H54 (cell line): ENCODE results near the gene MUTYH.
"Not testable (repeated sequence)": the region's sequence is repeated elsewhere in the genome, so short reads cannot be mapped to it uniquely, and the experiment has no call there.

Source experiments
- DNase-seq: peaks from one replicate; pipeline ENCODE4 v3.0.0; 2011; ENCODE audit warnings: low spot score, mixed read lengths; ENCODE audit not compliant: insufficient read length
- FAIRE-seq: peaks from 3 replicates; lab custom pipeline; 2011; peaks lifted over from hg19 to GRCh38; lab: Jason Lieb, UNC
- POLR2A ChIP-seq: IDR thresholded peaks from 2 replicates; pipeline ENCODE4 v1.6.1; 2011; ENCODE audit warnings: low read depth, mild to moderate bottlenecking, low read length

Gene MUTYH

GRCh38 chr1:45339789-45340558 lies at the start of gene MUTYH, which contains the start of gene TOE1:
Gene MUTYH (minus strand): TSS chr1:45340440. CDS start chr1:45334505, 5,935 bp downstream.
Gene TOE1 (plus strand): TSS chr1:45340170. CDS start chr1:45340253, 83 bp downstream.
- no peak for FAIRE-seq
- DNase-seq: peak; percentile 94
- TF ChIP-seq POLR2A: peak; percentile 83

GRCh38 chr1:45386219-45386618 lies 46.0 kb upstream of the MUTYH start:
- DNase-seq (no peak), FAIRE-seq (no peak)
- TF ChIP-seq POLR2A: no peak

GRCh38 chr1:45385302-45385701 lies 45.1 kb upstream of the MUTYH start:
- DNase-seq (no peak), FAIRE-seq (no peak)
- no peak for TF ChIP-seq POLR2A

GRCh38 chr1:45384213-45384612 lies 44.0 kb upstream of the MUTYH start:
- DNase-seq, FAIRE-seq: not testable (repeated sequence)

- DNase-seq (no peak), FAIRE-seq (no peak)
- no peak for TF ChIP-seq POLR2A
These were observed 43.0 kb upstream of the MUTYH start for GRCh38 chr1:45383191-45383590.

GRCh38 chr1:45381243-45381642 lies 41.0 kb upstream of the MUTYH start:
- TF ChIP-seq POLR2A: no peak
- DNase-seq: no peak
- FAIRE-seq: no peak

- DNase-seq (no peak), FAIRE-seq (no peak)
- TF ChIP-seq POLR2A: no peak
These were observed 40.5 kb upstream of the MUTYH start for GRCh38 chr1:45380730-45381129.

GRCh38 chr1:45380125-45380524 lies 39.9 kb upstream of the MUTYH start:
- DNase-seq: no peak
- no peak for FAIRE-seq
- no peak for TF ChIP-seq POLR2A

GRCh38 chr1:45379524-45379923 lies 39.3 kb upstream of the MUTYH start:
- DNase-seq: no peak

GRCh38 chr1:45378184-45378583 lies 37.9 kb upstream of the MUTYH start:
- no peak for FAIRE-seq
- no peak for TF ChIP-seq POLR2A

More at GRCh38 chr1:45379524-45379923, 39.3 kb upstream of the MUTYH start:
- TF ChIP-seq POLR2A: no peak
- FAIRE-seq: no peak

GRCh38 chr1:45375104-45376090 lies 35.2 kb upstream of the MUTYH start:
- no peak for TF ChIP-seq POLR2A
- DNase-seq (no peak), FAIRE-seq (no peak)

More at GRCh38 chr1:45378184-45378583, 37.9 kb upstream of the MUTYH start:
- no peak for DNase-seq

GRCh38 chr1:45373573-45373972 lies 33.3 kb upstream of the MUTYH start:
- no peak for TF ChIP-seq POLR2A
- FAIRE-seq (no peak), DNase-seq (no peak)

- TF ChIP-seq POLR2A: no peak
- FAIRE-seq (no peak), DNase-seq (no peak)
These were observed 30.3 kb upstream of the MUTYH start for GRCh38 chr1:45370575-45370974.

- FAIRE-seq: no peak
- TF ChIP-seq POLR2A: no peak
- no peak for DNase-seq
These were observed 24.8 kb upstream of the MUTYH start for GRCh38 chr1:45365051-45365450.

GRCh38 chr1:45364294-45364693 lies 24.1 kb upstream of the MUTYH start:
- DNase-seq (no peak), FAIRE-seq (no peak)
- TF ChIP-seq POLR2A: no peak

- FAIRE-seq, DNase-seq: not testable (repeated sequence)
These were observed 20.7 kb upstream of the MUTYH start for GRCh38 chr1:45360981-45361380.
